SK-N-DZ (cell line): Measurements from ENCODE around the gene INPP4B.

Source experiments
- DNase-seq: peaks from one replicate; pipeline ENCODE4 v3.0.0-alpha.2; 2015; ENCODE audit warnings: low spot score

INPP4B gene

GRCh38 chr4:142242156-142242555, 603.9 kb downstream of the INPP4B start:
- no peak for DNase-seq

- DNase-seq = no peak
These were observed 607.5 kb downstream of the INPP4B start for GRCh38 chr4:142238589-142238988.

GRCh38 chr4:142236268-142236667, 609.8 kb downstream of the INPP4B start:
- no peak for DNase-seq

GRCh38 chr4:142231787-142232186, 614.3 kb downstream of the INPP4B start:
- DNase-seq = no peak

- no peak for DNase-seq
These were observed 615.1 kb downstream of the INPP4B start for GRCh38 chr4:142230991-142231390.

GRCh38 chr4:142226014-142226413, 620.1 kb downstream of the INPP4B start:
- no peak for DNase-seq

GRCh38 chr4:142222127-142222526, 624.0 kb downstream of the INPP4B start:
- no peak for DNase-seq

- no peak for DNase-seq
These were observed 627.4 kb downstream of the INPP4B start for GRCh38 chr4:142218726-142219125.

GRCh38 chr4:142211444-142211843, 634.7 kb downstream of the INPP4B start:
- DNase-seq = no peak

- DNase-seq = no peak
These were observed 642.6 kb downstream of the INPP4B start for GRCh38 chr4:142203505-142203904.

- DNase-seq = no peak
These were observed 643.4 kb downstream of the INPP4B start for GRCh38 chr4:142202404-142203332.

GRCh38 chr4:142201041-142201440, 645.1 kb downstream of the INPP4B start:
- DNase-seq = no peak

- no peak for DNase-seq
These were observed 651.2 kb downstream of the INPP4B start for GRCh38 chr4:142194905-142195304.

GRCh38 chr4:142191901-142192300, 654.2 kb downstream of the INPP4B start:
- DNase-seq = no peak

- DNase-seq = no peak
These were observed 665.1 kb downstream of the INPP4B start for GRCh38 chr4:142181021-142181420.

GRCh38 chr4:142169216-142169615, 676.9 kb downstream of the INPP4B start:
- DNase-seq = no peak

- no peak for DNase-seq
These were observed 677.9 kb downstream of the INPP4B start for GRCh38 chr4:142168181-142168580.

- no peak for DNase-seq
These were observed 681.2 kb downstream of the INPP4B start for GRCh38 chr4:142164767-142165500.

GRCh38 chr4:142161086-142161485, 685.0 kb downstream of the INPP4B start:
- no peak for DNase-seq

GRCh38 chr4:142160509-142160908, 685.6 kb downstream of the INPP4B start:
- no peak for DNase-seq

GRCh38 chr4:142158980-142159379, 687.1 kb downstream of the INPP4B start:
- no peak for DNase-seq

- no peak for DNase-seq
These were observed 689.8 kb downstream of the INPP4B start for GRCh38 chr4:142156256-142156655.

GRCh38 chr4:142155347-142155746, 690.8 kb downstream of the INPP4B start:
- DNase-seq = no peak
